T-helper 1 cell treated with Interleukin-12 subunit alpha and Interleukin-12 subunit beta and Interleukin-4 antibody, amounts not matched to agents 30 μg/mL and 1 μg/mL, for 36 hours (primary cell): Measurements from ENCODE around the gene R3HDM2.
"Not testable (repeated sequence)": the region's sequence is repeated elsewhere in the genome, so short reads cannot be mapped to it uniquely, and the experiment has no call there.

ENCODE experiments used
- H3K27ac Mint-ChIP-seq: one replicate; pipeline ENCODE4 v1.8.0; 2021; ENCODE audit warnings: mild to moderate bottlenecking, mixed read lengths
- H3K27me3 Mint-ChIP-seq: one replicate; pipeline ENCODE4 v1.8.0; 2021; ENCODE audit warnings: low read depth, mixed read lengths
- H3K36me3 Mint-ChIP-seq: one replicate; pipeline ENCODE4 v1.8.0; 2021; ENCODE audit warnings: low read depth, mixed read lengths
- H3K4me1 Mint-ChIP-seq: one replicate; pipeline ENCODE4 v1.8.0; 2021; ENCODE audit warnings: low read depth, mixed read lengths
- H3K4me3 Mint-ChIP-seq: one replicate; pipeline ENCODE4 v1.8.0; 2021; ENCODE audit warnings: mild to moderate bottlenecking, moderate library complexity, mixed read lengths
- H3K9me3 Mint-ChIP-seq: one replicate; pipeline ENCODE4 v1.8.0; 2021; ENCODE audit warnings: mixed read lengths

Gene R3HDM2

DNA sequence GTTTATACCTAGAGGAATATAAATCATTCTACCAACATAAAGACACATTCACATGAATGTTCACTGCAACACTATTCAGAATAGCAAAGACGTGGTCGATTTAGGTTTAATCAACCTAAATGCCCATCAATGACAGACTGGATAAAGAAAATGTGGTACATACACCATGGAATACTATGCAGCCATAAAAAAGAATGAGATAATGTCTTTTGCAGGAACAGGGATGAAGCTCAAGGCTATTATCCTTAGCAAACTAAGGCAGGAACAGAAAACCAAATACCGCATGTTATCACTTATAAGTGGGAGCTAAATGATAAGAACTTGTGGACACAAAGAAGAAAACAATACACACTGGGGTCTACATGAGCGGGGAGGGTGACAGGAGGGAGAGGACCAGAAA is 94.5 kb downstream of the R3HDM2 start:
- H3K4me3 Mint-ChIP-seq, H3K27me3 Mint-ChIP-seq, H3K27ac Mint-ChIP-seq, H3K4me1 Mint-ChIP-seq, H3K9me3 Mint-ChIP-seq: not testable (repeated sequence)
- peaks cover 29% of the 10 kb centered on the region for H3K36me3 Mint-ChIP-seq

DNA sequence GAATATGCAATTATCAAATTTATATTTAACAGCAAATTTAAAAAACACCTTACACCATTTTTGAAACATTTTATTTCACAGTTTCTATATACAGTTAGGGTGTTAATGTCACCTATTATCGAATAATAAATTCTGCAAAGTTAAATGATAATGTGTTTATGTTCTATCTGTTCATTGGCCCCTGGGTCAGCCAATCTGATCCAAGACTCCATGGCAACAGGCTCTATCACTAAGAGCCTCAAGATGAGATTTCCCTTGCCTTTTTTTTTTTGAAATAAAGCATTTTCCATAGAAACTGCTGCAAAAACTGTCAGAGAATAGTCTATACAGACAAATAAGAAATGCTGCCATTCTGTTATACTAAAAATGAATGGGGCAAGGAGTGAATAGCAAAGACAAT is 96.6 kb downstream of the R3HDM2 start:
- peaks cover 19% of the 10 kb centered on the region for H3K36me3 Mint-ChIP-seq
- H3K9me3 Mint-ChIP-seq, result peaks cover 3% of the 10 kb centered on the region
- H3K27me3 Mint-ChIP-seq, result no peaks in the 10 kb centered on the region
- H3K4me3 Mint-ChIP-seq, result no peak overlapping the region
- H3K4me1 Mint-ChIP-seq, result no peaks in the 10 kb centered on the region
- H3K27ac Mint-ChIP-seq, result no peak overlapping the region

DNA sequence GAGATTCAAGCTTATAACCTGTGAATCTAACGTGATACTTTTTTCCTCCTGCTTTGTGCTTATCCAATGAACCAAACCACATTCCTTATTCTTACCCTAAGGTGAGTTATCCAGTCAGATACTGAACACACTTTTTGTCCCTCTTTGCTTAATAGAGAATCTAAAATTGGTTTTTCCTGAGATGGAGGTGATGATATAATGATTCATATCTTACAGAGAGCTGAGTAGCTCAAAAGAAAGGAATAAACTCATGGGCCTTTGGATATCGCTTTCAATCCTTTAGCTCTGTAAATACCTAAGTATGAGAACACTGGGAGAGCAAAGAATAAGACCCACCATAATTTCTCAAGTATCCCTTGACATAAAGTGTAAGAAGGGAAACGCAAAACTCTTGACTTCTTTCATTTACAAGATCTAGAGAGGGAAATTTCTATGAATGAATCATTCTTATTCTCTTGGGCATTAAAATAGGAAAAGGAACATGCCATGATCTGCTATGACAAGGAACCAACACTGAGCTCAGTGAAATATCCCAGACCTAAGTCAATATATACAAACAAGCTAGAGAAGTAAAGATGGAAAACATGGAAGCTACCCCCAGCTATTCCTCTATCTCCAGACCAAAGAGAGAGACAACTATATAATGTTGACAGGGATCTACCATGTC is 98.1 kb downstream of the R3HDM2 start:
- H3K4me3 Mint-ChIP-seq, result no peak overlapping the region
- H3K9me3 Mint-ChIP-seq, result peaks cover 3% of the 10 kb centered on the region
- H3K27me3 Mint-ChIP-seq, result no peaks in the 10 kb centered on the region
- no peaks in the 10 kb centered on the region for H3K4me1 Mint-ChIP-seq
- H3K36me3 Mint-ChIP-seq, result peaks cover 13% of the 10 kb centered on the region
- no peak overlapping the region for H3K27ac Mint-ChIP-seq

DNA sequence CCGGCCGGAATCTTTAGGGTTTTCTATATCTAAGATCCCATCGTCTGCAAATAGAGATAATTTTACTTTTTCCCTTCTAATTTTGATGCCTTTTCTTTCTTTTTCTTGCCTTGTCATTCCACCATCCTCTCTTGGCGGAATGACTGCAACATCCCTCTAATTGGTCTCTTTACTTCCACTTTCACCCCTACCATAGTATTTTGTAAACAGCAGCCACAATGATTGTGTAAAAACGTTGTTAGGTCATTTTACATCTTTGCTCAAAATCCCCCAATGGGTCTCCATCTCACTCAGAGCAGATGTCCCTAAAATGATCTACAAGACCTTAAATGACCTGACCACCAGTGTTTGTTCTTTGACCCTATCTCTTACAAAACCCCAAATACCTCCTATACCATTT is 99.9 kb downstream of the R3HDM2 start:
- Mint-ChIP-seq H3K36me3 (peaks cover 11% of the 10 kb centered on the region), H3K9me3 (no peaks in the 10 kb centered on the region), H3K27me3 (no peaks in the 10 kb centered on the region), H3K27ac (no peak overlapping the region), H3K4me3 (no peak overlapping the region), H3K4me1 (no peaks in the 10 kb centered on the region)

DNA sequence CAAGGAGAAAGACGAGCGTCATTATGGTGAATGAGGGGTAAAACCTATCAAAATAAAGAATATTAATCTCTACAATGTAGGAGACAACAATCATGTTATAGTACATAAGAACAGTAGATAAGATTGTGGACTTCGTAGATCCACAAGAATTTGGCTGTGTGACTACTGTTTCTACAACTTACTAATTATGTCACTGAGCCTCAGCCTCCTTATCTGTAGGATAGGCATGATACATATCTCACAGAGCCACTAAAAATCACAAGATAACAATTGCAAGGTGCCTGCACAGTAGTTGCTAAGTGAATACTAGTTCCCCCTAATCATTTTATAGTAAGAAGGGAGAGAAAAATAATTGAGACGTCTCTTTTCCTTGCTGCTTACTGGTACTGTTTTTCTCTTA is 101.6 kb downstream of the R3HDM2 start:
- Mint-ChIP-seq H3K4me1 (no peaks in the 10 kb centered on the region), H3K9me3 (no peaks in the 10 kb centered on the region), H3K27me3 (no peaks in the 10 kb centered on the region), H3K27ac (no peak overlapping the region), H3K4me3 (no peak overlapping the region), H3K36me3 (peaks cover 11% of the 10 kb centered on the region)

DNA sequence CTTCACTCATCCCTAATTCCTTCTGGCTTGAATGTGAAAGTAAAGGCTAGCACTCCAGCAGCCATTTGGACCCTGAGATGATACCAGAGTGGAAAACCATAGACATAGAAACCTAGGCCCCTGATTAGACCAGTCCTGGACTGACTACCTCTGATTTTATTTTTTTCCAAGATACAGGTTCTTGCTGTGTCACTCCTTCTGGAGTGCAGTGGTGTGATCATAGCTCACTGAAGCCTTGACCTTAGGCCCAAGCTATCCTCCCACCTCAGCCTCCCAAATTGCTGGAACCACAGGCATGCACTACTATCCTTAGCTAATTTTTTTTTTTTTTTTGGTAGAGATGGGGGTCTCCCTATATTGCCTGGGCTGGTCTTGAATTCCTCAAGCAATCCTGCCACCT is 105.4 kb downstream of the R3HDM2 start:
- H3K36me3 Mint-ChIP-seq, result peaks cover 6% of the 10 kb centered on the region
- H3K27ac Mint-ChIP-seq, result no peak overlapping the region
- no peaks in the 10 kb centered on the region for H3K9me3 Mint-ChIP-seq
- no peaks in the 10 kb centered on the region for H3K4me1 Mint-ChIP-seq
- no peak overlapping the region for H3K4me3 Mint-ChIP-seq
- no peaks in the 10 kb centered on the region for H3K27me3 Mint-ChIP-seq

DNA sequence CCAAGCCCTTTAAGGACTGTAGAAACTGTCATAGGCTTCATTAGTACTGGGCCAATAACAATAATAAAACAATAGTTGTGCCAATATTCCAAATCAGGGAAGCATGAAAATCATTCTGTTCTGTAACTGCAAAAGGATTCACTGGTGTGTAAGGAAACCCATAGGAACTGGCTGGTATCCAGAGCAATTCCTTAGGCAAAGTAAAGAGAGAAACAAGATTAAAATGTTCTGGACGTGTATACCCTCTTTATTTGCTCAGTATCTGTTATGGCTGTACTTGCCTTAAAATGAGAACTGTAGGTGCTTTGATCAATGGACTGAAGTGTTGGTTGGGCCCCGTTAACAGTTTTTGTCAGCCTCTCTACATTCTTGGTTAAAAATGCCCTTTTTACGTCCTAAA is 107.4 kb downstream of the R3HDM2 start:
- no peak overlapping the region for H3K27ac Mint-ChIP-seq
- H3K4me3 Mint-ChIP-seq, result no peak overlapping the region
- H3K4me1 Mint-ChIP-seq, result no peaks in the 10 kb centered on the region
- peaks cover 6% of the 10 kb centered on the region for H3K36me3 Mint-ChIP-seq
- no peaks in the 10 kb centered on the region for H3K9me3 Mint-ChIP-seq
- H3K27me3 Mint-ChIP-seq, result no peaks in the 10 kb centered on the region

DNA sequence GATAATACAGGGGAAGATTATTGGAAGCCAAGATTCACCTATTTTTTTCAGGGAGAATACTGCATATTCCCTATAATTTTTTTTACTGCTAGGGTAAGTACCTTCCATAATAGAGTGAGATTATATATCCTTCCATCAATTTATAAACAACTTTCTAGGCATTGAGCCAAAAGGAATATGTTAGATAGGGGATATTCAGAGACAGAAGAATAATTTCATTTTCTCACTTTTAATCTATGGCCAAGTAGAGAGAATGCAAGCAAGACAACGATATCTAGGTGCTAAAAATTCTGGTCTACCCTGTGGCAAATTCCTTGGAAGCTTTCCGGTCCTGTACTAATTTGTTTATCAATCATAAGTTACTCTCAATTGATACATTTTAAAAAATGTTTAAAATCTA is 110.2 kb downstream of the R3HDM2 start:
- H3K36me3 Mint-ChIP-seq, result no peaks in the 10 kb centered on the region
- peaks cover 1% of the 10 kb centered on the region for H3K4me1 Mint-ChIP-seq
- no peak overlapping the region for H3K4me3 Mint-ChIP-seq
- no peaks in the 10 kb centered on the region for H3K27me3 Mint-ChIP-seq
- H3K27ac Mint-ChIP-seq, result no peak overlapping the region
- no peaks in the 10 kb centered on the region for H3K9me3 Mint-ChIP-seq

DNA sequence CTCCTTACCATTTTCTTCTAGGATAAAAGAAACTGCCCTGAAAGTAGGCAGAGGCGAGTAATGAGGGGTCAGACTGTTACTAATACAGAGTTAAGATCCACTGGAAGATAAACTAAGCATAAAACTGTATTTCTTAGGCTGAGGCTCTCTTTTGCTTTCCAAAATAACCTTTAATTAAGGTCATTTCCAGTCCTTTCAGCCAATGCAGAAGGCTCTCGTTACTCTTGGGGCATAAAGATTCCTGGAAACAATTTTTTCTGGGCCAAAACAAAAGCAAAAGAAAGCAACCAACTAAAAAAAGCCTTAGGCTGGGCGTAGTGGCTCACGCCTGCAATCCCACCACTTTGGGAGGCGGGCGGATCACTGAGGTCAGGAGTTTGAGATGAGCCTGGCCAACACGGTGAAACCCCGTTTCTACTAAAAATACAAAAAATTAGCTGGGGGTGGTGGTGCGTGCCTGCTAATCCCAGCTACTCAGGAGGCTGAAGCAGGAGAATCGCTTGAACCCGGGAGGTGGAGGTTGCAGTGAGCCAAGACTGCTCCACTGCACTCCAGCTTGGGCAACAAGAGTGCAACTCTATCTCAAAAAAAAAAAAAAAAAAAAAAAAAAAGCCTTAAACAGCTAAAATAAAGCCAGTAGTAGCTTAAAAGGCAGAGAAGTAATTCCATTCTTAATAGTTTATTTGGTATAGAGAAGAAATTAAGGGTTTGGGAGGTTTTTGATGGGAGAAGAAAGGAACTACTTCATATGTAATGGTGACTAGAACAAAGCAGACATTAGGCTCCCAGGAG is 111.0 kb downstream of the R3HDM2 start:
- no peaks in the 10 kb centered on the region for H3K9me3 Mint-ChIP-seq
- H3K27me3 Mint-ChIP-seq, result no peaks in the 10 kb centered on the region
- H3K4me3 Mint-ChIP-seq, result no peak overlapping the region
- H3K27ac Mint-ChIP-seq, result no peak overlapping the region
- peaks cover 1% of the 10 kb centered on the region for H3K4me1 Mint-ChIP-seq
- H3K36me3 Mint-ChIP-seq, result no peaks in the 10 kb centered on the region

DNA sequence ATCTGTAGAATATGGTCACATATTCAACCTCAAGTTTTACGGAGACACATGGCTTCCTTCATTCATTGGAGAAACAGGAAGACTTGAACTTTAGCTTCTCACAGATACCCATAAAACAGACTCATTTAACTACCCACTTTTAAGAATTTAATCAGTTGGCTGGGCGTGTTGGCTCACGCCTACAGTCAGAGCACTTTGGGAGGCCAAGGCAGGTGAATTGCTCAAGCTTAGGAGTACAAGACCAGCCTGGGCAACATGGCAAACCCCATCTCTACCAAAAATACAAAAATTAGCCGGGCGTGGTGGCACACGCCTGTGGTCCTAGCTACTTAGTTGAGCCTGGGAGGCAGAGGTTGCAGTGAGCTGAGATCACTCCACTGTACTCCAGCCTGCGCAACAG is 115.2 kb downstream of the R3HDM2 start:
- Mint-ChIP-seq H3K27me3 (no peaks in the 10 kb centered on the region), H3K27ac (no peak overlapping the region), H3K9me3 (no peaks in the 10 kb centered on the region), H3K4me1 (peaks cover 1% of the 10 kb centered on the region), H3K4me3 (no peak overlapping the region), H3K36me3 (no peaks in the 10 kb centered on the region)

DNA sequence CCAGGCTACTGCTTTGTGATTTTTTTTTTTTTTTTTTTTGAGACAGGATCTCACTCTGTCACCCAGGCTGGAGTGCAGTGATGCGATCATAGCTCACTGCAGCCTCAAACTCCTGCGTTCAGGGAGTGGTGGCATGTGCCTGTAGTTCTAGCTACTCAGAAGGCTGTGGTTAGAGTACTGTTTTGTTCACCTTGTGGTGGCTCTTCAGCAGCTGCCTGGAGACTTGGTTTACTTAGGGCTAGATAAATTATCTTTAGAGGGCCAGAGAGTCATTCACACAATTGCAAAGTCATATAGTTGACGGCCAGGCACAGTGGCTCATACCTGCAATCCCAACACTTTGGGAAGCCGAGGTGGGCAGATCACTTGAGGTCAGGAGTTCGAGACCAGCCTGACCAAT is 118.6 kb downstream of the R3HDM2 start:
- not testable (repeated sequence) for H3K4me1 Mint-ChIP-seq

DNA sequence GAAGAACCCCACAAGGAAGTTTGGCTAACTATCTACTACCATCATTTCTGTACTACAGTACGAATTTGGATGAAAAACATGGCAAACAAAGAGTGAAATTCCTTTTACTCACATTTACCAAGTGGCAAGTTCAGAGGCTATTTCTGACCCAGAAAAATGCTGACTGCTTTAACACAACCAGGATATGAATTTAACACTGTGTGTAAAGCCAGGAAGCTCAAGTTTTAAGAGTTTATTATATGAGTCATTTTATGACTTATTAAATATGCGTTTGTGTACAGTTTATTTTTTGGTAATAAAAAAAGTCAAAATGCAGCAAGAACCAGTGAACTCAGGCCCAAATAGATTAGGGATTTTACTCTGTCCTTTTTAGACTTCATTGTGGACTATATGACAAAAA is 121.4 kb downstream of the R3HDM2 start:
- peaks cover 17% of the 10 kb centered on the region for H3K36me3 Mint-ChIP-seq
- no peaks in the 10 kb centered on the region for H3K9me3 Mint-ChIP-seq
- H3K27ac Mint-ChIP-seq, result no peak overlapping the region
- H3K4me3 Mint-ChIP-seq, result no peak overlapping the region
- H3K4me1 Mint-ChIP-seq, result peaks cover 2% of the 10 kb centered on the region
- no peaks in the 10 kb centered on the region for H3K27me3 Mint-ChIP-seq

More for the DNA sequence above, 118.6 kb downstream of the R3HDM2 start:
- H3K9me3 Mint-ChIP-seq, H3K27me3 Mint-ChIP-seq, H3K27ac Mint-ChIP-seq, H3K4me3 Mint-ChIP-seq: not testable (repeated sequence)
- peaks cover 12% of the 10 kb centered on the region for H3K36me3 Mint-ChIP-seq

DNA sequence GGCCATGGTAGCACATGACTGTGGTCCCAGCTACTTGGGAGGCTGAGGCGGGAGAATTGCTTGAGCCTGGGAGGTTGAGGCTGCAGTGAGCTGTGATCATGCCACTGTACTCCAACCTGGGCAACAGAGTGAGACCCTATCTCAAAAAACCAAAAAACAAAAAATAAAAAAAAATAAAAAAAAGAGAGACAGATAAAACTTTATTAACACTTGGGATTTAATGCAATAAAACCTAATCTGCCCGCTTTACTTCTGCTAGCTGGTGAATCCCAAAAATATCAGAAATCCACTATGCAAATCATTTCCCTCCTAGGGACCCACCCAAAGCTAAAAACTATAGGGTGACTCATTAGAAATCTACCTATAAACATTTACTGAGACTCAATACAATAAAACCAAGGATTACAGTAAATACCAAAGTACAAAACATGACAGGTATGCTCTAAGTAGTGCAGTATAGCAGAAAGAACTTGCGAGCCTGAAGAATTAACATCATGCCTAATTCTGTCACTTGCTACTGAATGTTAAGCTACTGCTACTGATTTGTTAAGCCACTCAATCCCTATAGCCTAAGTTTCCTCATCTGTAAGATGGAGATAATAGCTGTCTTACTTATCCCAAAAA is 129.8 kb downstream of the R3HDM2 start:
- H3K4me3 Mint-ChIP-seq, result no peak overlapping the region
- H3K9me3 Mint-ChIP-seq, result no peaks in the 10 kb centered on the region
- H3K27me3 Mint-ChIP-seq, result no peaks in the 10 kb centered on the region
- H3K4me1 Mint-ChIP-seq, result peaks cover 2% of the 10 kb centered on the region
- no peak overlapping the region for H3K27ac Mint-ChIP-seq
- H3K36me3 Mint-ChIP-seq, result peaks cover 28% of the 10 kb centered on the region

DNA sequence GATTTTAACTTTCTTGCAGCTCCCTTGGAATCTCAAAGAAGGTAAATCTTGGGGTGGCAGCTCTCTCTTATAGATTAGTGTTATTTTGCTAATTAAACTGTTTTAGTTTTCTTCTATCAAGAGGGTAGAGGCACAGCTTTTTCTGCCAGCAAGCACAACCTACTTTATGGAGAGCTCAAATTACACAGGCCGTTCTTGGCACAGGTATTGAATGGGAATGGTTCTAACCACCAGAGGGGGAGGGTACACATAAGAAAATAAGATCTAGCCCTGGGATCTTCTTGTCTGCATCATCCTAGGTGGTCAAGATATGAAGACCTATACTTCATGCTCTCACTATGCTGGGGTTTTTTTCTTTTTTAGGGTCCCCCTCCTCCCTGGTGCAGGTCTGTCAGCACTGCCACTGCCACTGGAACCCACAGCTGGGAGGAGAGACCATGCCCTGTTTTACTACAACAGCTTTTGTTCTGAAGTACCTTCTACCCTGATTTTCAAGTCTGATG is 131.3 kb downstream of the R3HDM2 start:
- Mint-ChIP-seq H3K9me3 (no peaks in the 10 kb centered on the region), H3K36me3 (peaks cover 30% of the 10 kb centered on the region), H3K27ac (no peak overlapping the region), H3K27me3 (no peaks in the 10 kb centered on the region), H3K4me3 (no peak overlapping the region), H3K4me1 (peaks cover 2% of the 10 kb centered on the region)

DNA sequence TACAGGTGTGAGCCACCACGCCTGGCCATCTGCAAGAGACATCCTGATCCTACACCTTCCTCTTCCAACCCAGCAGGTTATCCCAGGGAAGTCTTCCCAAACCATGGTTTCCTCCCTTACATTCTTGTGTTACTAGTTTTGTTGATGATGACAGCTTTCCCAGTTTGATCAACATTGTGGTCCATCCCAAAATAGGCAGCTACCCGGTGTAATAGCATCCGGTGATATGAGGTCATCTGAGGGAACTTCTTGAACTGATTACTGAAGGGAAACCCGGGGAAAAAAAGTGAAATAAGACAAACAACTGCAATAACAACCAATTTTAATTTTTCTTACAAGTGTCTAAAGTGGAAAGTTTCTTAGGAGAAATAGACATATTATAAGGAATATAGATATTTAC is 134.6 kb downstream of the R3HDM2 start:
- Mint-ChIP-seq H3K4me3 (no peak overlapping the region), H3K27ac (no peak overlapping the region), H3K36me3 (peaks cover 45% of the 10 kb centered on the region), H3K4me1 (peaks cover 2% of the 10 kb centered on the region), H3K9me3 (no peaks in the 10 kb centered on the region), H3K27me3 (no peaks in the 10 kb centered on the region)
